NB4 (cell line): Measurements from ENCODE around the gene MSH3.

Experiments used
- MYC ChIP-seq: IDR thresholded peaks from 2 replicates; pipeline ENCODE4 v1.6.1; 2011; ENCODE audit warnings: low read depth, low read length
- POLR2A ChIP-seq: IDR thresholded peaks from 2 replicates; pipeline ENCODE4 v1.6.1; 2011; ENCODE audit warnings: mild to moderate bottlenecking; ENCODE audit not compliant: insufficient read length; ENCODE audit errors: extremely low read depth
- TF ChIP-seq, protein P1 (sequence below): IDR thresholded peaks from one replicate; pipeline ENCODE4 v1.5.1; 2012; ENCODE audit warnings: low read depth, low read length
- TF ChIP-seq, protein P2 (sequence below): IDR thresholded peaks from 2 replicates; pipeline ENCODE4 v1.6.1; 2011; ENCODE audit warnings: low read depth, low read length

- TF ChIP-seq, protein P1, sequence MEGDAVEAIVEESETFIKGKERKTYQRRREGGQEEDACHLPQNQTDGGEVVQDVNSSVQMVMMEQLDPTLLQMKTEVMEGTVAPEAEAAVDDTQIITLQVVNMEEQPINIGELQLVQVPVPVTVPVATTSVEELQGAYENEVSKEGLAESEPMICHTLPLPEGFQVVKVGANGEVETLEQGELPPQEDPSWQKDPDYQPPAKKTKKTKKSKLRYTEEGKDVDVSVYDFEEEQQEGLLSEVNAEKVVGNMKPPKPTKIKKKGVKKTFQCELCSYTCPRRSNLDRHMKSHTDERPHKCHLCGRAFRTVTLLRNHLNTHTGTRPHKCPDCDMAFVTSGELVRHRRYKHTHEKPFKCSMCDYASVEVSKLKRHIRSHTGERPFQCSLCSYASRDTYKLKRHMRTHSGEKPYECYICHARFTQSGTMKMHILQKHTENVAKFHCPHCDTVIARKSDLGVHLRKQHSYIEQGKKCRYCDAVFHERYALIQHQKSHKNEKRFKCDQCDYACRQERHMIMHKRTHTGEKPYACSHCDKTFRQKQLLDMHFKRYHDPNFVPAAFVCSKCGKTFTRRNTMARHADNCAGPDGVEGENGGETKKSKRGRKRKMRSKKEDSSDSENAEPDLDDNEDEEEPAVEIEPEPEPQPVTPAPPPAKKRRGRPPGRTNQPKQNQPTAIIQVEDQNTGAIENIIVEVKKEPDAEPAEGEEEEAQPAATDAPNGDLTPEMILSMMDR: no peak
- TF ChIP-seq POLR2A: no peak
- TF ChIP-seq, protein P2, sequence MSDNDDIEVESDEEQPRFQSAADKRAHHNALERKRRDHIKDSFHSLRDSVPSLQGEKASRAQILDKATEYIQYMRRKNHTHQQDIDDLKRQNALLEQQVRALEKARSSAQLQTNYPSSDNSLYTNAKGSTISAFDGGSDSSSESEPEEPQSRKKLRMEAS: no peak
- TF ChIP-seq MYC: no peak
These were observed 22.9 kb upstream of the MSH3 start for GRCh38 chr5:80631278-80632259.
